Endothelial cell of umbilical vein (primary cell): ENCODE data around the gene ALOX5AP. TPM values are rescaled to one million over a fixed set of nuclear protein-coding genes. Genes with fewer than 3 reads are reported as not detected.

Source experiments
- BruUV-seq: library from RNA; stranded (reverse); fragments of 400-500 nt; replicated peaks from 2 replicates; lab custom pipeline; 2021; lab: Mats Ljungman, UMichigan
- CTCF ChIA-PET: fragments of 300-600, 350-600 bp; sonication (Branson Sonifier 250); formaldehyde crosslinking; loops from one replicate; lab custom pipeline; 2021; ENCODE audit warnings: antibody characterized with exemption, inconsistent platforms; lab: Charles Lee
- POLR2A ChIA-PET: fragments of 300-600, 350-600 bp; sonication (Branson Sonifier 250); formaldehyde crosslinking; loops from one replicate; lab custom pipeline; 2021; ENCODE audit warnings: antibody characterized with exemption, inconsistent platforms; lab: Charles Lee
- DNase-seq: peaks from one replicate; pipeline ENCODE4 v3.0.0-alpha.2; 2011; ENCODE audit warnings: low read depth, low spot score
- FAIRE-seq: peaks from 2 replicates; lab custom pipeline; 2011; peaks lifted over from hg19 to GRCh38; lab: Jason Lieb, UNC
- H2AFZ ChIP-seq: 2 replicates; pipeline ENCODE4 v1.6.0; 2012; ENCODE audit warnings: low read depth, low read length, control low read depth, inconsistent platforms
- H3K27ac ChIP-seq: 2 replicates; pipeline ENCODE4 v1.5.1; 2011; ENCODE audit warnings: low read depth, mild to moderate bottlenecking, control low read depth, low read length, moderate library complexity; ENCODE audit not compliant: insufficient read depth
- H3K27me3 ChIP-seq, 2 experiments: 2 replicates each; pipeline versions ENCODE4 v1.6.0 to v1.6.1; 2011; ENCODE audit warnings: low read length in 2 of 2, mixed read lengths in 1 of 2; ENCODE audit not compliant: control insufficient read depth in 2 of 2, insufficient read depth in 2 of 2
- H3K36me3 ChIP-seq, 2 experiments: 2 replicates in 1 of 2; 3 replicates in 1 of 2; pipeline ENCODE4 v1.5.1; 2011; ENCODE audit warnings: low read length in 2 of 2, mild to moderate bottlenecking in 1 of 2, moderate library complexity in 1 of 2; ENCODE audit not compliant: control insufficient read depth in 2 of 2, insufficient read depth in 2 of 2; ENCODE audit errors: extremely low read depth in 1 of 2
- H3K4me1 ChIP-seq: 3 replicates; pipeline ENCODE4 v1.5.1; 2011; ENCODE audit warnings: mild to moderate bottlenecking, low read length; ENCODE audit not compliant: control insufficient read depth, insufficient read depth; ENCODE audit errors: extremely low read depth
- H3K4me2 ChIP-seq: 2 replicates; pipeline ENCODE4 v1.6.1; 2011; ENCODE audit warnings: low read length, control low read depth, mixed read lengths; ENCODE audit not compliant: insufficient read depth
- H3K4me3 ChIP-seq, 3 experiments: fragments of 200-600 bp in 1 of 3; sonication (generic), shearing (Covaris generic) in 1 of 3; replicated peaks in 1 of 3; 2 replicates each; pipeline ENCODE4 v1.5.1; 2011 to 2016; ENCODE audit warnings: control low read depth in 3 of 3, low read length in 3 of 3, mild to moderate bottlenecking in 2 of 3, inconsistent platforms in 1 of 3, low read depth in 1 of 3, moderate library complexity in 1 of 3; ENCODE audit not compliant: insufficient read depth in 1 of 3
- H3K79me2 ChIP-seq: 2 replicates; pipeline ENCODE4 v1.6.0; 2012; ENCODE audit warnings: low read length, inconsistent platforms; ENCODE audit not compliant: control insufficient read depth, insufficient read depth
- H3K9ac ChIP-seq: replicated peaks from 2 replicates; pipeline ENCODE3; 2011; ENCODE audit warnings: low read length, control low read depth; ENCODE audit not compliant: insufficient read depth; ENCODE audit errors: extremely low read depth
- H3K9me1 ChIP-seq: replicated peaks from 3 replicates; pipeline ENCODE4 v1.6.0; 2011; ENCODE audit warnings: mild to moderate bottlenecking, low read length; ENCODE audit not compliant: control insufficient read depth, insufficient read depth; ENCODE audit errors: extremely low read depth
- H3K9me3 ChIP-seq: replicated peaks from 2 replicates; pipeline ENCODE4 v1.5.1; 2012; ENCODE audit warnings: low read length, inconsistent platforms; ENCODE audit not compliant: control insufficient read depth, insufficient read depth
- H4K20me1 ChIP-seq: replicated peaks from 2 replicates; pipeline ENCODE3; 2011; ENCODE audit warnings: mild to moderate bottlenecking, low read length; ENCODE audit not compliant: control insufficient read depth, insufficient read depth; ENCODE audit errors: extremely low read depth
- CTCF ChIP-seq, 2 donors: IDR thresholded peaks; 1 replicate in 1 of 2; 2 replicates in 1 of 2; pipeline ENCODE4 v1.5.1; 2011; ENCODE audit warnings: low read length in 2 of 2, mild to moderate bottlenecking in 2 of 2, moderate library complexity in 2 of 2, control low read depth in 1 of 2, inconsistent platforms in 1 of 2, low read depth in 1 of 2; ENCODE audit not compliant: insufficient read depth in 1 of 2; ENCODE audit errors: extremely low read depth in 1 of 2
- EZH2 ChIP-seq: IDR thresholded peaks from 2 replicates; pipeline ENCODE4 v1.6.1; 2012; ENCODE audit warnings: borderline replicate concordance, low read depth, mild to moderate bottlenecking, moderate library complexity, low read length, inconsistent platforms; ENCODE audit not compliant: severe bottlenecking
- FOS ChIP-seq: IDR thresholded peaks from 2 replicates; pipeline ENCODE4 v1.6.1; 2011; ENCODE audit warnings: mild to moderate bottlenecking, low read length, moderate library complexity, borderline replicate concordance; ENCODE audit not compliant: insufficient read depth
- GATA2 ChIP-seq: IDR thresholded peaks from 2 replicates; pipeline ENCODE4 v1.7.0; 2011; ENCODE audit warnings: low read depth, mild to moderate bottlenecking, moderate library complexity, mixed read lengths, low read length; ENCODE audit not compliant: insufficient read length, insufficient read depth
- JUN ChIP-seq: IDR thresholded peaks from 2 replicates; pipeline ENCODE4 v1.6.1; 2011; ENCODE audit warnings: borderline replicate concordance, low read depth; ENCODE audit not compliant: insufficient read length, insufficient read depth
- MAX ChIP-seq: IDR thresholded peaks from 2 replicates; pipeline ENCODE4 v1.6.1; 2011; ENCODE audit not compliant: insufficient read depth, insufficient read length
- MYC ChIP-seq: IDR thresholded peaks from one replicate; pipeline ENCODE4 v1.6.1; 2011; ENCODE audit warnings: mild to moderate bottlenecking, low read depth, low read length
- POLR2A ChIP-seq: IDR thresholded peaks from 2 replicates; pipeline ENCODE4 v1.6.1; 2012; ENCODE audit warnings: low read depth, mild to moderate bottlenecking, control low read depth, low read length
- POLR2AphosphoS5 ChIP-seq: IDR thresholded peaks from 2 replicates; pipeline ENCODE4 v1.6.1; 2012; ENCODE audit warnings: low read depth, mild to moderate bottlenecking, control low read depth, low read length, moderate library complexity; ENCODE audit not compliant: insufficient read depth
- dilution Hi-C: fragments of 300-500 bp; cut with MboI; formaldehyde crosslinking; loops from one replicate; pipeline ENCODE4 v1.15.0; 2019; ENCODE audit warnings: low sequenced_read_pairs; ENCODE audit not compliant: extremely low pct_ligation_motif_present
- intact Hi-C: fragments of 100-400 bp; cut with micrococcal nuclease; formaldehyde crosslinking; loops from one replicate; pipeline ENCODE4 v1.10.0; 2022
- polyA plus RNA-seq, 4 experiments: library from polyadenylated mRNA; depleted of rRNA in 3 of 4; stranded (reverse) in 3 of 4; unstranded in 1 of 4; fragments of >200 nt; gene quantifications; 2 replicates each; pipeline versions ENCODE4 v1.2.1 to v1.2.3, GENCODE V29; 2011 to 2012; ENCODE audit warnings: missing spikeins in 1 of 4
- total RNA-seq: library from RNA; stranded (reverse); gene quantifications from 2 replicates; pipeline ENCODE4 v1.2.3, GENCODE V29; 2021

Gene ALOX5AP
- total and polyA plus RNA-seq, 2 donors (not counting 3 experiments of a cell fraction or from before 2014, with no cell fraction given): 1.8 TPM; not detected in 1

GRCh38 chr13:30792285-30793000 is 57.1 kb downstream of the ALOX5AP start:
- intact Hi-C loops (loop anchor here (2.0 kb wide), 2 partner anchors 50 to 118 kb away; no protein-coding TSS in a partner anchor), dilution Hi-C loops (loop anchor here (25.0 kb wide), 1 partner anchor 105 kb away; no protein-coding TSS in a partner anchor)
- H3K36me3 ChIP-seq: no peaks in the 10 kb centered on the region
- H3K9me3 ChIP-seq: no peaks in the 10 kb centered on the region
- no TSS peak for BruUV-seq
- H3K4me1 ChIP-seq: peaks cover 31% of the 10 kb centered on the region
- no peaks in the 10 kb centered on the region for H3K27me3 ChIP-seq
- FAIRE-seq (peak; percentile 100), DNase-seq (peak; percentile 96)
- H3K9ac ChIP-seq: peak overlapping the region; percentile 52
- peak overlapping the region; percentile 82 for H2AFZ ChIP-seq
- H3K27ac ChIP-seq: peak overlapping the region; percentile 73
- H3K4me2 ChIP-seq: peak overlapping the region; percentile 52
- H4K20me1 ChIP-seq: no peaks in the 10 kb centered on the region
- CTCF ChIA-PET: interaction anchor here (0.6 to 2.4 kb wide), 41 partner anchors 10 to 678 kb away, joined by 3 to 16 read pairs (median 5); no protein-coding TSS in a partner anchor
- TF ChIP-seq FOS (peak; percentile 93), MAX (peak; percentile 9), GATA2 (no peak), CTCF (IDR thresholded peaks at IDR 0.05; ENCODE audit: extremely low read depth in 1 of 2, insufficient read depth in 1 of 2, low read depth in 1 of 2, low read length in 2 of 2) (peak; percentile 47 to 63), POLR2AphosphoS5 (peak; percentile 86), MYC (no peak), EZH2 (no peak), POLR2A (no peak), JUN (peak; percentile 17)
- H3K4me3 ChIP-seq: no peak overlapping the region
- H3K9me1 ChIP-seq: no peaks in the 10 kb centered on the region
- no peaks in the 10 kb centered on the region for H3K79me2 ChIP-seq
- POLR2A ChIA-PET: interaction anchor here (0.6 to 1.3 kb wide), 2 partner anchors 15 to 101 kb away, joined by 3 read pairs; no protein-coding TSS in a partner anchor
